IPS-18a (cell line): Measurements from ENCODE around the gene FBXL3.

Source experiments
- H3K27ac ChIP-seq: one replicate; pipeline ENCODE4 v1.5.1; 2013; ENCODE audit warnings: low read length
- H3K27me3 ChIP-seq: one replicate; pipeline ENCODE4 v1.6.1; 2013; ENCODE audit warnings: mild to moderate bottlenecking, low read length; ENCODE audit not compliant: control insufficient read depth, insufficient read depth
- H3K36me3 ChIP-seq: one replicate; pipeline ENCODE4 v1.6.1; 2013; ENCODE audit warnings: low read depth, low read length; ENCODE audit not compliant: control insufficient read depth
- H3K4me1 ChIP-seq: one replicate; pipeline ENCODE4 v1.6.1; 2013; ENCODE audit warnings: low read depth, low read length; ENCODE audit not compliant: control insufficient read depth
- H3K4me3 ChIP-seq: one replicate; pipeline ENCODE4 v1.5.1; 2013; ENCODE audit warnings: low read length
- H3K9ac ChIP-seq: one replicate; pipeline ENCODE4 v1.6.1; 2013; ENCODE audit warnings: mild to moderate bottlenecking, low read length, moderate library complexity
- H3K9me3 ChIP-seq: one replicate; pipeline ENCODE4 v1.6.1; 2013; ENCODE audit warnings: low read depth, low read length; ENCODE audit not compliant: control insufficient read depth

Gene FBXL3

GRCh38 chr13:77001540-77001939 is 25.4 kb downstream of the FBXL3 start:
- H3K4me1 ChIP-seq, result no peaks in the 10 kb centered on the region
- H3K27ac ChIP-seq, result no peak overlapping the region
- peaks cover 24% of the 10 kb centered on the region for H3K36me3 ChIP-seq
- no peak overlapping the region for H3K4me3 ChIP-seq
- H3K9ac ChIP-seq, result no peak overlapping the region
- H3K9me3 ChIP-seq, result no peaks in the 10 kb centered on the region
- no peaks in the 10 kb centered on the region for H3K27me3 ChIP-seq

DNA sequence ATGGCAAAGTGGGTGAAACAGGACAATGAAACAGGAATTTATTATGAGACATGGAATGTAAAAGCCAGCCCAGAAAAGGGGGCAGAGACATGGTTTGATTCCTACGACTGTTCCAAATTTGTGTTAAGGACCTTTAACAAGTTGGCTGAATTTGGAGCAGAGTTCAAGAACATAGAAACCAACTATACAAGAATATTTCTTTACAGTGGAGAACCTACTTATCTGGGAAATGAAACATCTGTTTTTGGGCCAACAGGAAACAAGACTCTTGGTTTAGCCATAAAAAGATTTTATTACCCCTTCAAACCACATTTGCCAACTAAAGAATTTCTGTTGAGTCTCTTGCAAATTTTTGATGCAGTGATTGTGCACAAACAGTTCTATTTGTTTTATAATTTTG is 26.5 kb downstream of the FBXL3 start:
- H3K9ac ChIP-seq, result no peak overlapping the region
- no peaks in the 10 kb centered on the region for H3K4me1 ChIP-seq
- no peaks in the 10 kb centered on the region for H3K9me3 ChIP-seq
- peaks cover 24% of the 10 kb centered on the region for H3K36me3 ChIP-seq
- H3K27me3 ChIP-seq, result no peaks in the 10 kb centered on the region
- H3K4me3 ChIP-seq, result no peak overlapping the region
- H3K27ac ChIP-seq, result no peak overlapping the region

DNA sequence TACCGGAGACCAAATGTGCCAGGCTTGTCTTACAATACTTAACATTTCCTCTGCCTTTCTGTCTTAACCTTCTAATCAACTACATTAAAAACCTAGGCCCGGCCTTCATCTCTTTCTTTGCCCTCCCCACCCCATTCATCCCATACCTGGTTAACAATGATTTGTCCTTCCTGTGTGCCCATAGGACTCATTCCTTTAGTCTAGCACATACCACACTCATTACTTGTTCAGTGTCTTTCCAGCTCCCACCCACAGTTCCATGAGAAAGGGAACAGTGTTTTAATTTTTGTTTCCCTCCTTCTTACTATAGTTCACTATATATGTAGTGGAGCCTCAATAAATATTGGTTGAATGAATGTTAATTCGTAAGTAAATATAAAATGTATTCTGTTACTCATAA is 32.7 kb downstream of the FBXL3 start:
- Histone ChIP-seq H3K27me3 (peaks cover 11% of the 10 kb centered on the region), H3K9ac (no peak overlapping the region), H3K36me3 (peaks cover 6% of the 10 kb centered on the region), H3K27ac (no peak overlapping the region), H3K9me3 (no peaks in the 10 kb centered on the region), H3K4me1 (peaks cover 9% of the 10 kb centered on the region), H3K4me3 (no peak overlapping the region)

DNA sequence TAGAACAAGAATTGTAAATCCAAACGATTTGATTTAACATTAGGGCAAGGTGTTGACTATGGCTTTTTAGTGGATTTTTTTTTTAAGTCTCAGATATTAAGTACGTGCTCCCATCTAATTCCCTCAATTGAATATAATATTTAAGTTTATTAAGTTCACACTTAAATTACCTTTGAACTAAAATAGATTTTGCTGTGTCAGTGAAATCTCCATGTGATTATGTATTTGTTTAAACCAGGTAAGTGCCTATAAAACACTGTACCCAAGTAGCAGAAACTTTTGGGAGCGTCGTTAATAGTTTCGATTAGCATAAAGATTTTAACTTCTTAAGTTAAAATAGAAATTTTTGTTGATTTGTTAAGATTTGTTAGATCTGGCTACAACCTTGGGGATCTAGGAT is 33.5 kb downstream of the FBXL3 start:
- H3K4me1 ChIP-seq, result peaks cover 9% of the 10 kb centered on the region
- H3K9ac ChIP-seq, result no peak overlapping the region
- no peaks in the 10 kb centered on the region for H3K9me3 ChIP-seq
- no peak overlapping the region for H3K27ac ChIP-seq
- peaks cover 11% of the 10 kb centered on the region for H3K27me3 ChIP-seq
- H3K4me3 ChIP-seq, result peak overlapping the region; percentile 99
- H3K36me3 ChIP-seq, result peaks cover 6% of the 10 kb centered on the region

GRCh38 chr13:76993021-76993420 is 33.9 kb downstream of the FBXL3 start:
- H3K4me3 ChIP-seq, result peak overlapping the region; percentile 99
- H3K9ac ChIP-seq, result peak overlapping the region; percentile 86
- H3K9me3 ChIP-seq, result no peaks in the 10 kb centered on the region
- H3K27me3 ChIP-seq, result peaks cover 11% of the 10 kb centered on the region
- peaks cover 3% of the 10 kb centered on the region for H3K36me3 ChIP-seq
- peaks cover 9% of the 10 kb centered on the region for H3K4me1 ChIP-seq
- H3K27ac ChIP-seq, result no peak overlapping the region

DNA sequence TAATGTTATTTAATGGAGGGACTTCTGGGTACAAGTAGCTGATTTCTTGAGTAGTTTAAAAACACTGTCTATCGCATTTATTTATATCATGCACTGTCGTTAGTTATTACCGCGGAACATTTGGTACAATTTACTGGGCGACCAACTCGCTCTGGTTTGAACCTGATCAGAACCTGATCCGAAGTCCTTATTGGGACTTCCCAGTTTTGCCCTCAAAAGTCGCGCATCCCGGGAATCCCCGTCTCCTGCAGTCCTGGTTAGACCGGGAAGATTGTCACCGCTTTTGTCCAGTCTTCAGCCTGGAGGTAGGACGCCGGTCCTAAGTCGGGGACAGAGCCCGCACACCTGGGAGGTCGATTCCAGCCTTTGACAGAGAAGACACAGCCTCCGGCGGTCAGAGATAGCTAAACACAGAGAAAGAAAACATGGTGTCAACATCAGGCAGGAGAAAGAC is 34.4 kb downstream of the FBXL3 start:
- no peaks in the 10 kb centered on the region for H3K36me3 ChIP-seq
- H3K27me3 ChIP-seq, result peaks cover 11% of the 10 kb centered on the region
- peaks cover 9% of the 10 kb centered on the region for H3K4me1 ChIP-seq
- peak overlapping the region; percentile 86 for H3K9ac ChIP-seq
- no peaks in the 10 kb centered on the region for H3K9me3 ChIP-seq
- no peak overlapping the region for H3K27ac ChIP-seq
- peak overlapping the region; percentile 99 for H3K4me3 ChIP-seq

- no peaks in the 10 kb centered on the region for H3K9me3 ChIP-seq
- H3K4me3 ChIP-seq, result peak within 1 kb of the TSS; percentile 99
- no peak within 1 kb of the TSS for H3K27ac ChIP-seq
- H3K36me3 ChIP-seq, result no peaks in the 10 kb centered on the region
- peaks cover 9% of the 10 kb centered on the region for H3K4me1 ChIP-seq
- H3K9ac ChIP-seq, result peak within 1 kb of the TSS; percentile 86
- peaks cover 11% of the 10 kb centered on the region for H3K27me3 ChIP-seq
Observed at GRCh38 chr13:76991796-76992547, 35.0 kb downstream of the FBXL3 start, which contains the start of gene CLN5. CLN5 (plus strand) TSS chr13:76992081; CDS start chr13:76992099, 18 bp downstream.

- H3K4me1 ChIP-seq, result peaks cover 9% of the 10 kb centered on the region
- no peaks in the 10 kb centered on the region for H3K36me3 ChIP-seq
- peaks cover 11% of the 10 kb centered on the region for H3K27me3 ChIP-seq
- peak overlapping the region; percentile 99 for H3K4me3 ChIP-seq
- H3K9ac ChIP-seq, result peak overlapping the region; percentile 55
- H3K27ac ChIP-seq, result no peak overlapping the region
- H3K9me3 ChIP-seq, result no peaks in the 10 kb centered on the region
Observed at GRCh38 chr13:76991432-76991795, 35.5 kb downstream of the FBXL3 start.

GRCh38 chr13:76983676-76984075 is 43.3 kb downstream of the FBXL3 start:
- Histone ChIP-seq H3K4me3 (no peak overlapping the region), H3K36me3 (no peaks in the 10 kb centered on the region), H3K4me1 (no peaks in the 10 kb centered on the region), H3K27ac (no peak overlapping the region), H3K9me3 (no peaks in the 10 kb centered on the region), H3K9ac (no peak overlapping the region), H3K27me3 (no peaks in the 10 kb centered on the region)

- Histone ChIP-seq H3K36me3 (no peaks in the 10 kb centered on the region), H3K9ac (no peak overlapping the region), H3K4me3 (no peak overlapping the region), H3K4me1 (no peaks in the 10 kb centered on the region), H3K9me3 (no peaks in the 10 kb centered on the region), H3K27me3 (no peaks in the 10 kb centered on the region), H3K27ac (no peak overlapping the region)
Observed at GRCh38 chr13:76982061-76982460, 44.9 kb downstream of the FBXL3 start.

GRCh38 chr13:76980075-76980718 is 46.8 kb downstream of the FBXL3 start:
- Histone ChIP-seq H3K36me3 (no peaks in the 10 kb centered on the region), H3K4me3 (no peak overlapping the region), H3K27me3 (no peaks in the 10 kb centered on the region), H3K9ac (no peak overlapping the region), H3K27ac (no peak overlapping the region), H3K4me1 (no peaks in the 10 kb centered on the region), H3K9me3 (no peaks in the 10 kb centered on the region)

- H3K36me3 ChIP-seq, result no peaks in the 10 kb centered on the region
- H3K4me1 ChIP-seq, result no peaks in the 10 kb centered on the region
- no peaks in the 10 kb centered on the region for H3K27me3 ChIP-seq
- no peak overlapping the region for H3K9ac ChIP-seq
- no peak overlapping the region for H3K4me3 ChIP-seq
- no peaks in the 10 kb centered on the region for H3K9me3 ChIP-seq
- no peak overlapping the region for H3K27ac ChIP-seq
Observed at GRCh38 chr13:76976929-76977328, 50.0 kb downstream of the FBXL3 start.
